A549 (cell line): ENCODE measurements around the gene ACSL3. TPM values are rescaled to one million over a fixed set of nuclear protein-coding genes. Genes with fewer than 3 reads are reported as not detected.
"Not testable (repeated sequence)": the region's sequence is repeated elsewhere in the genome, so short reads cannot be mapped to it uniquely, and the experiment has no call there.

Experiments
- ATAC-seq, 2 experiments: fragments of 200-7000 bp in 1 of 2; fragments of >200 bp in 1 of 2; cut with Nextera tagmentation in 1 of 2; cut with Tn5 transposase in 1 of 2; 3 replicates each; pipeline versions ENCODE4 v1.8.0 to v1.9.1; 2018 to 2020; ENCODE audit warnings: mild to moderate bottlenecking in 1 of 2, moderate library complexity in 1 of 2
- CTCF ChIA-PET: fragments of 300-600 bp; sonication (Branson Sonifier 250); formaldehyde crosslinking; extraction: SDS; loops from one replicate; lab custom pipeline; 2021; ENCODE audit warnings: antibody characterized with exemption, inconsistent platforms; lab: Yijun Ruan, JAX
- POLR2A ChIA-PET: fragments of 350-600 bp; formaldehyde crosslinking; extraction: SDS; loops from one replicate; lab custom pipeline; 2021; ENCODE audit warnings: antibody characterized with exemption, inconsistent platforms; lab: Yijun Ruan, JAX
- DNase-seq, 2 experiments: peaks; one replicate each; pipeline versions ENCODE4 v3.0.0 to v3.0.0-alpha.2; 2011 to 2016; ENCODE audit warnings: low read depth in 1 of 2, low spot score in 1 of 2
- FAIRE-seq: peaks from 2 replicates; lab custom pipeline; 2011; peaks lifted over from hg19 to GRCh38; lab: Jason Lieb, UNC
- H3K27ac ChIP-seq, 2 experiments: fragments of >200 bp; sonication (Bioruptor Twin); formaldehyde crosslinking; 3 replicates each; pipeline ENCODE4 v1.5.1; 2016 to 2017
- H3K4me1 ChIP-seq: fragments of >200 bp; sonication (Bioruptor Twin); formaldehyde crosslinking; 3 replicates; pipeline ENCODE4 v1.6.1; 2016
- H3K4me2 ChIP-seq: fragments of >200 bp; sonication (Bioruptor Twin); formaldehyde crosslinking; 3 replicates; pipeline ENCODE4 v1.6.1; 2016
- H3K4me3 ChIP-seq: fragments of >200 bp; sonication (Bioruptor Twin); formaldehyde crosslinking; 3 replicates; pipeline ENCODE4 v1.5.1; 2016
- H3K9me3 ChIP-seq: fragments of >200 bp; sonication (Bioruptor Twin); formaldehyde crosslinking; 3 replicates; pipeline ENCODE4 v1.6.1; 2016
- CBX2 ChIP-seq: fragments of 200-600 bp; sonication (generic); IDR thresholded peaks from 2 replicates; pipeline ENCODE4 v1.6.1; 2016; ENCODE audit warnings: low read depth, mild to moderate bottlenecking, borderline replicate concordance
- CBX8 ChIP-seq: fragments of 200-600 bp; sonication (generic); IDR thresholded peaks from 2 replicates; pipeline ENCODE4 v1.6.1; 2016
- CTCF ChIP-seq: fragments of >200 bp; sonication (Bioruptor Twin); formaldehyde crosslinking; IDR thresholded peaks from 3 replicates; pipeline ENCODE4 v1.5.1; 2016
- E2F6 ChIP-seq: IDR thresholded peaks from 2 replicates; pipeline ENCODE4 v1.6.1; 2012; ENCODE audit warnings: low read depth, borderline replicate concordance
- EHF ChIP-seq: fragments of 250-450 bp; sonication (Bioruptor Pico); IDR thresholded peaks from 2 replicates; pipeline ENCODE4 v1.5.0; 2020; ENCODE audit warnings: mild to moderate bottlenecking
- EP300 ChIP-seq, 2 experiments: fragments of >200 bp; sonication (Bioruptor Twin); formaldehyde crosslinking; IDR thresholded peaks; 2 replicates in 1 of 2; 3 replicates in 1 of 2; pipeline ENCODE4 v1.6.1; 2016 to 2017
- FOSL2 ChIP-seq, 2 experiments: fragments of 450-650 bp in 1 of 2; fragments of >200 bp in 1 of 2; sonication (Bioruptor Twin) in 1 of 2; formaldehyde crosslinking; IDR thresholded peaks; 2 replicates each; pipeline versions ENCODE4 v1.5.0 to v1.6.1; 2016 to 2020; ENCODE audit warnings: mild to moderate bottlenecking in 1 of 2, moderate library complexity in 1 of 2
- FOXS1 ChIP-seq: fragments of 250-450 bp; sonication (Bioruptor Pico); IDR thresholded peaks from 2 replicates; pipeline ENCODE4 v1.5.0; 2020; ENCODE audit warnings: mild to moderate bottlenecking, moderate library complexity
- GATA3 ChIP-seq: IDR thresholded peaks from 2 replicates; pipeline ENCODE4 v1.6.1; 2012; ENCODE audit warnings: borderline replicate concordance
- HDAC2 ChIP-seq: fragments of 200-600 bp; sonication (generic); IDR thresholded peaks from 2 replicates; pipeline ENCODE4 v1.6.1; 2016
- HEYL ChIP-seq: fragments of 250-450 bp; sonication (Bioruptor Pico); IDR thresholded peaks from 2 replicates; pipeline ENCODE4 v1.8.0; 2021; ENCODE audit warnings: mild to moderate bottlenecking, moderate library complexity
- HOXA7 ChIP-seq: fragments of 250-450 bp; sonication (Bioruptor Pico); IDR thresholded peaks from 2 replicates; pipeline ENCODE4 v1.5.0; 2020; ENCODE audit warnings: mild to moderate bottlenecking, moderate library complexity
- HOXB5 ChIP-seq: fragments of 250-450 bp; sonication (Bioruptor Pico); IDR thresholded peaks from 2 replicates; pipeline ENCODE4 v1.5.0; 2020; ENCODE audit warnings: mild to moderate bottlenecking, moderate library complexity
- JUNB ChIP-seq: fragments of >200 bp; sonication (Bioruptor Twin); formaldehyde crosslinking; IDR thresholded peaks from 2 replicates; pipeline ENCODE4 v1.6.1; 2016
- KDM5A ChIP-seq: fragments of 200-600 bp; sonication (generic); IDR thresholded peaks from 2 replicates; pipeline ENCODE4 v1.6.1; 2016; ENCODE audit warnings: antibody characterized with exemption, mild to moderate bottlenecking
- MAZ ChIP-seq: fragments of 150-350 bp; IDR thresholded peaks from 2 replicates; pipeline ENCODE4 v1.6.1; 2014; ENCODE audit warnings: antibody characterized with exemption, low read depth, low read length, borderline replicate concordance
- PBX3 ChIP-seq: IDR thresholded peaks from 2 replicates; pipeline ENCODE4 v1.6.1; 2012
- PHF8 ChIP-seq: fragments of 200-600 bp; sonication (generic); IDR thresholded peaks from 2 replicates; pipeline ENCODE4 v1.6.1; 2016; ENCODE audit warnings: low read depth, mild to moderate bottlenecking, antibody characterized with exemption, moderate library complexity, borderline replicate concordance
- POLR2A ChIP-seq: IDR thresholded peaks from 2 replicates; pipeline ENCODE4 v1.6.1; 2012; ENCODE audit warnings: mild to moderate bottlenecking, low read length
- RNF2 ChIP-seq: fragments of 200-600 bp; sonication (generic); IDR thresholded peaks from 2 replicates; pipeline ENCODE4 v1.6.1; 2016; ENCODE audit warnings: low read depth, mild to moderate bottlenecking, antibody characterized with exemption, moderate library complexity, borderline replicate concordance
- WGBS: methylation state at CpG from one replicate; pipeline ENCODE4 v1.1.6; 2017; ENCODE audit errors: missing lambda C conversion rate; 5-methylcytosine and 5-hydroxymethylcytosine counted together
- polyA plus RNA-seq, 4 experiments: library from polyadenylated mRNA; depleted of rRNA in 3 of 4; stranded (reverse); fragments of >200 nt; fragmentation: RNase III in 1 of 4; extraction: RNeasy Plus Mini Kit Qiagen cat#74134 plus additional on column Dnase treatment in 1 of 4; gene quantifications; 2 replicates in 3 of 4; 3 replicates in 1 of 4; pipeline ENCODE4 v1.2.3, GENCODE V29; 2011 to 2017
- TF ChIP-seq, protein P1 (sequence below): fragments of 450-650 bp; IDR thresholded peaks from 2 replicates; pipeline ENCODE4 v1.6.1; 2014; ENCODE audit warnings: antibody characterized with exemption

Gene ACSL3
- polyA plus RNA-seq, 2 of the 4 experiments (the other 2 are of a cell fraction), result 142 to 160 TPM

DNA sequence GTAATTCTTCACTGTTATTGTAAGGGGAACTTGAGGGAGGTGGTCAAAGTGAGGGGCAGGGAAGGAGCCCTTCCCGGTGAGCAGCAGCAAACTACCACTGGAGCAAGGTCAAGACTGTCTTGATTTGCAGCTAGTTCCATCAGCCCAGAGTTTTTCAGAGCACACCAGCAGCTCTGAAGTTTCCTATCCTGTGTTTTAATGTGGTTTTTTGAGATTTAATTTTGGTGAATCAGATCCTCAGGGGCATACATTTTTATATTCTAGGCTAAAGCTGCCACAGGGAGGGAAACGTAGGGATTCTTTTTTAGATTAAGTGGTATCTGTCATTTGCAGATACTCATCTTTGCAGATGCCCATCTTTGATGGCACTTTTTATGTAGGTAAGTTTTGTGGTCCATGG lies 124.1 kb downstream of the ACSL3 start:
- Histone ChIP-seq H3K27ac (no peak overlapping the region), H3K4me1 (peaks cover 9% of the 10 kb centered on the region; the same call in 2 of the 3 replicates), H3K9me3 (peaks cover 14% of the 10 kb centered on the region; the same call in 2 of the 3 replicates), H3K4me3 (no peak overlapping the region), H3K4me2 (no peak overlapping the region)
- WGBS, result 45% methylated on average over 2 of the region's 2 CpGs
- FAIRE-seq, result no peak
- no peak for ATAC-seq
- ChIA-PET CTCF (interaction anchor here (3.1 to 4.8 kb wide), 2 partner anchors 13 to 116 kb away, joined by 24 to 41 read pairs; no protein-coding TSS in a partner anchor), POLR2A (no interaction called here)
- no peak for DNase-seq
- TF ChIP-seq HDAC2, result no peak

- H3K27ac ChIP-seq, result no peak overlapping the region
- peaks cover 14% of the 10 kb centered on the region; the same call in 2 of the 3 replicates for H3K9me3 ChIP-seq
- no peak for DNase-seq
- no peak overlapping the region for H3K4me2 ChIP-seq
- H3K4me3 ChIP-seq, result no peak overlapping the region
- H3K4me1 ChIP-seq, result peaks cover 10% of the 10 kb centered on the region
- no peak for TF ChIP-seq FOSL2 (IDR thresholded peaks at IDR 0.05)
- TF ChIP-seq FOSL2 (CRISPR knock-in tag; IDR thresholded peaks at IDR 0.05), result no peak
- TF ChIP-seq HOXA7 (CRISPR knock-in tag), result no peak
- TF ChIP-seq PBX3, result no peak
- no peak for TF ChIP-seq EHF (CRISPR knock-in tag)
- TF ChIP-seq HOXB5 (CRISPR knock-in tag), result no peak
- TF ChIP-seq CBX8, result no peak
- TF ChIP-seq JUNB, result no peak
- TF ChIP-seq MAZ, result no peak
- no peak for TF ChIP-seq EP300 (IDR thresholded peaks at IDR 0.05)
- TF ChIP-seq PHF8, result no peak
- TF ChIP-seq KDM5A, result no peak
- no peak for TF ChIP-seq CBX2
- no peak for TF ChIP-seq HEYL
- TF ChIP-seq, protein P1, sequence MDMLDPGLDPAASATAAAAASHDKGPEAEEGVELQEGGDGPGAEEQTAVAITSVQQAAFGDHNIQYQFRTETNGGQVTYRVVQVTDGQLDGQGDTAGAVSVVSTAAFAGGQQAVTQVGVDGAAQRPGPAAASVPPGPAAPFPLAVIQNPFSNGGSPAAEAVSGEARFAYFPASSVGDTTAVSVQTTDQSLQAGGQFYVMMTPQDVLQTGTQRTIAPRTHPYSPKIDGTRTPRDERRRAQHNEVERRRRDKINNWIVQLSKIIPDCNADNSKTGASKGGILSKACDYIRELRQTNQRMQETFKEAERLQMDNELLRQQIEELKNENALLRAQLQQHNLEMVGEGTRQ, result no peak
- no peak for TF ChIP-seq CTCF
- no peak for TF ChIP-seq RNF2
- TF ChIP-seq E2F6, result no peak
- no peak for TF ChIP-seq GATA3
- no peak for TF ChIP-seq POLR2A
- no peak for TF ChIP-seq FOXS1 (CRISPR knock-in tag)
- TF ChIP-seq, all 56 proteins: peak for 0
- no peak for FAIRE-seq
- POLR2A ChIA-PET, result no interaction called here
- CTCF ChIA-PET, result no interaction called here
- no peak for ATAC-seq
Measured at GRCh38 chr2:222989431-222989830, 128.6 kb downstream of the ACSL3 start.

- H3K4me3 ChIP-seq, H3K4me2 ChIP-seq, ATAC-seq, DNase-seq, H3K27ac ChIP-seq, FAIRE-seq, POLR2A ChIA-PET: not testable (repeated sequence)
- CTCF ChIA-PET, result interaction anchor here (1.8 kb wide), 1 partner anchor 19 kb away, joined by 6 read pairs; no protein-coding TSS in a partner anchor
- Histone ChIP-seq H3K4me1 (peaks cover 17% of the 10 kb centered on the region), H3K9me3 (peaks cover 13% of the 10 kb centered on the region; the same call in 2 of the 3 replicates)
- 32% methylated on average over 4 of the region's 4 CpGs for WGBS
Measured at GRCh38 chr2:222990206-222990605, 129.4 kb downstream of the ACSL3 start.
